NCI-H1048 (cell line): ENCODE results near the gene NPNT.

Experiments used
- DNase-seq: peaks from one replicate; lab custom pipeline; 2025; lab: John Stamatoyannopoulos, UW

The NPNT gene

GRCh38 chr4:105917171-105917685, 22.0 kb downstream of the NPNT start:
- DNase-seq: no peak

- no peak for DNase-seq
These were observed 26.0 kb downstream of the NPNT start for GRCh38 chr4:105921301-105921700.

GRCh38 chr4:105923497-105924238, 28.4 kb downstream of the NPNT start:
- DNase-seq: no peak

GRCh38 chr4:105924341-105924740, 29.1 kb downstream of the NPNT start:
- DNase-seq: no peak

GRCh38 chr4:105930698-105931097, 35.4 kb downstream of the NPNT start:
- DNase-seq: no peak

GRCh38 chr4:105933083-105933482, 37.8 kb downstream of the NPNT start:
- DNase-seq: no peak

GRCh38 chr4:105934386-105934785, 39.1 kb downstream of the NPNT start:
- DNase-seq: no peak

GRCh38 chr4:105936901-105937300, 41.6 kb downstream of the NPNT start:
- DNase-seq: no peak

- DNase-seq: no peak
These were observed 42.5 kb downstream of the NPNT start for GRCh38 chr4:105937759-105938158.

- DNase-seq: no peak
These were observed 48.0 kb downstream of the NPNT start for GRCh38 chr4:105943234-105943633.

- no peak for DNase-seq
These were observed 49.3 kb downstream of the NPNT start for GRCh38 chr4:105944540-105944939.

- no peak for DNase-seq
These were observed 51.5 kb downstream of the NPNT start for GRCh38 chr4:105946771-105947170.

GRCh38 chr4:105950701-105951100, 55.4 kb downstream of the NPNT start:
- no peak for DNase-seq

GRCh38 chr4:105951198-105951597, 55.9 kb downstream of the NPNT start:
- no peak for DNase-seq

GRCh38 chr4:105952591-105952990, 57.3 kb downstream of the NPNT start:
- DNase-seq: no peak

- DNase-seq: no peak
These were observed 61.3 kb downstream of the NPNT start for GRCh38 chr4:105956569-105956968.

- DNase-seq: no peak
These were observed 62.4 kb downstream of the NPNT start for GRCh38 chr4:105957680-105958079.

- no peak for DNase-seq
These were observed 68.5 kb downstream of the NPNT start for GRCh38 chr4:105963461-105964400.

GRCh38 chr4:105965183-105965800, 70.0 kb downstream of the NPNT start:
- DNase-seq: no peak

GRCh38 chr4:105966051-105966450, 70.8 kb downstream of the NPNT start:
- DNase-seq: no peak

- DNase-seq: no peak
These were observed 71.9 kb downstream of the NPNT start for GRCh38 chr4:105967058-105967658.

- DNase-seq: no peak
These were observed 74.3 kb downstream of the NPNT start for GRCh38 chr4:105969575-105969974.
